Hematopoietic multipotent progenitor cell treated with erythropoietin and hydrocortisone succinate and interleukin-3 and kit ligand, for 15 days (in vitro differentiated cells): ENCODE data around the gene AQP12A.

Source experiments
- DNase-seq: peaks from one replicate; pipeline ENCODE4 v3.0.0-alpha.2; 2015; ENCODE audit warnings: low spot score

The AQP12A gene

DNA sequence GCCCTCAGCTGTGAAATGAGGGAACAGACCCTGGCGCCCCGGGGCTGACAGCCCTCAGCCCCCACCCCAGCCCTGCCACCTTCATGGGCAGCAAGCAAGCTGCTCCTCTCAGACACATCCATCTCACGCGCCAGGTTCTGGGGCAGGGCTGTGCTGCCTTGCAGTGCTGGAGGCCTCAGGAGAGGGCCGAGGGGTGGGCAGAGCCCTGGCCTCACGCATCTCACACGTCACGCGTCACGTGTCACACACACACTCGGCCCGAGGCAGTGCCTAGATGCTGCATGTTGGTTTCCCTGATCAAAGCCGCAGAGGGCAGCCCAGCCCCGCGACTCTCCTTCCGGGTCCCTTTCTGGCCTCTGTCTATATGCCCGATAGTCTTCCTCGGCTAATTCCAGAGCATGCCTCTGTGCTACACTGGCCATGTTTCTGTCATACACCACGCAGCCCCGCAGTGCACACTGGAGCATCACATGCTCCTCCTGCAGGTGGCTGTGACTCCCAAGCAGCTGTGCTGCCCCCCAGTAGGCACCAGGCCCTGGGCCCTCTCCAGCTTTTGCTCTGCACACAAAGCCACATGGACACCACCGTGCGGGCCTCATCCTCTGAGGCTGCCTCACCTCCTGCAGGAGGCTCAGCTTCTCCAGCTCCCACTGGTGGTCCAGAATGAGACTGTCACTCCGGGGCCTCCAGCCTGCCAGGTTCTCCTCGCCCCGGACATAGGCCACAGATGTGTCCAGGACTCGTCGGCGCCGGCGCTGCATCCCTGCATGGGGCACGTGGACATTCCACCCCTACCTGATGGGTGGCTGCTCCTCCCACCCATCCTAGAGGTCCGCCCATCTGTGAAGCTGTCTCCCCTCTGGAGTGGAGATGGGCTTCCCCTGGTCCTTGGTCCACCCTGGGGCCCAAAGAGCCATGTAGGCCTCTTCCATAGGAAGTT lies 31.4 kb downstream of the AQP12A start:
- no peak for DNase-seq

DNA sequence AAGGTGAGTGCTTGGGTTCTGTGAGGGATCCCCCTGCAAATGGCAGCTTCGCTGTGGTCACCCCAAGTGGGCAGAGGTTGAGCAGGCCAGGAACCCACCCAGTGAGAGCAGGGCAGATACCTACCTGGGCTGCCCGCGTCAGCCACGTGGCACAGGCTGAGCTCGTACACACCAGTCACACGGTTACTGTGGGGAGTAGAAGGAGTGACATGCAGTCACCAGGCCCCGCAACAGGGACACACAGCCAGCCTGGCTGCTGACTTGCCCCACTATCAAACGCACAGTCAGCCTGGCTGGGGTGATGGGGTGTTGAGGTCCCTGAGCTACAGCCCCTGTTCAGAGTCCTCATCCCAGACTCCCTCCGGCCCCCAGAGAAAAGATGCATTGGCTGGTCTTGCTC lies 32.2 kb downstream of the AQP12A start:
- no peak for DNase-seq

DNA sequence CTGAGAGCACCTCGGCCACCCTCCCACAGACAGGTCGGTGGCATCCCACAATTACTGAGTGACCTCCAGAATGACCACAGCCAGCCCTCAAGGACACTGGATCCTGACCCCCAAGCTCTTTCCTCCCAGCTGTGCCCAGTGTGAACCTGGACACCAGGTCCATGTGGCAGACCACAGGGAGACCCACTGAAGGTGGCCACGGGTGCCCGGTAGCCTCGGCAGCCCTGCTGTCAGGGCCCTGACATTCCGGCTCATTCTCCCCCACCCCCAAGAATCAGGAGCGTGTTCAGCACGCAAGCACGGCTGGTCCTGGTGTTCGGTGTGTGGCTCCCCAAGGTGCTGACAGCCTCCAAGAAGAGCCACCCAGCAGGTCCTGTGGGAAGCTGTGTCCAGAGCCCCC lies 32.8 kb downstream of the AQP12A start:
- DNase-seq: no peak

DNA sequence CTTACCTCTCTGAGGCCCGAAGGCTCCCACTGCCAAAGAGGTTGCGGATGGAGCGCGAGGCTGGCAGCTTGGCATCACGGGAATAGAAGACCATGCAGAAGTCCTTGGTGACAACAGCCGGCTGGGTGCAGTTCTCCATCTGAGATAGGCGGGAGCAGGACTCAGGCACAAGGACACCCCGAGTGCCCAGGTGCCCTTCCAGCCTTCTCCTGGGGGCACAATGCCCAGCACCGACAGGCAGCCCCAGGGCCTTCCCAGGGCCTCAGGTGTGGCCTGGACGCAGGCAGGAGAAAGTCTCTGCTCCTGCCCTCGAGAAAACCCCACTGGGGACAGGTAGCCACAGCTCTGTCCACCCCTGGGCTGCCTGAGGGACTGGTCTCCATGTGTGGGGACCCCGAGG lies 33.6 kb downstream of the AQP12A start:
- DNase-seq: no peak

DNA sequence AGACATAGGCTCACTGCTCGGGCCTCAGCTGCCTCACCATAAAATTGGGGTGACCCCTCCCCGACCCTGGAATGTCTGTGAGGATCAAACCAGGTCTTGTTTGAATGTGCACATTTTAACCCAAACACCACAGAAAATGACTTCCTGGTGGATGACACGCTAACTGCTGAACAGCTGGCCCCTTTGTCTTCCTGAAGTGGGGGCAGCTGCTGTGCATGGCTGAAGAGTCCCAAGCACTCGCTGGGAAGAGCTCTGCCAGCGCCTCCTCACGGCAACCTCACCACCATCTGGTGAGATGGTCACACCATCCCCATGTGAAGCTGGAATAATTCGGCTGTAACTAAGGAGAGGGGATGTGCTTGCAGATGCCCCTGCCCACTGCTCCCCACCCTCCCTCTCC lies 34.0 kb downstream of the AQP12A start:
- no peak for DNase-seq

DNA sequence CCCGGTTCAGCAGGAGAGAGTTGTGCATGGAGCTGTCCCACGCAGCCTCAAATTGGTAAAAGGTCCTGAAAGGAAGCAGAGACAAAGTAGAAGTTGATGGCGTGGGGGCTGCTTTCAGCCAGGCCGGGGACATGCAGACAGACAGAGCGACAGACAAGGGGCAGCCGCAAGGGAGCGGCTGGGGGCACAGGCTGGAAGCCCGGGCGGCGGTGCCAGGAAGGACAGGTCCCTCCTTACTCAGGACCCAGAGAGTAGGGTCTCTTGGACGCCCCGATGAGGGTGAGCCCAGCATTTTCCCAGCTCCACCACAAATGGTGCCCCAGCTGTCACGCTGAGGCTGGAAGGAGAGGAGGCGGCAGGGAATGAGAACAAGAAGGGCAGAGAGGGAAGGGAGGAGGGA lies 35.2 kb downstream of the AQP12A start:
- DNase-seq: no peak

DNA sequence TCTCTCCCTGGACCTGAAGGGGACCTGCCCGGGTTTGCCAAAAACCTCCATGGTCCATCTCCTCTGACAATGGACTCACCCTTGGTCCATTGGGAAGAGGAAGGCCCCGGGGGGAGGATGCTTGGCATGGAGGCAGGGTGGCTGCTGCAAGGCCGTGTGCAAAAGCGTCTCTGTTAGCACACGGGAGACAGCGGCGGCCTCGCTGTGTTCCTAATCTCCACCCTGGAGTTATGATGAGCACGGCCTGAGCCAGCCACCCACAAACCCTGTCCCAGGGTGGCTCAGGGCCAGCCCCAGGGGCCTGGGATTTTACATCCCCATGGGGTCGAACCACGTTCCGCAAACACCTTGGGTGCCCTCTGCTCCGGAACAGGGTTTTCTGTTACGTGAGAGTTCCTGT lies 35.8 kb downstream of the AQP12A start:
- DNase-seq: no peak

DNA sequence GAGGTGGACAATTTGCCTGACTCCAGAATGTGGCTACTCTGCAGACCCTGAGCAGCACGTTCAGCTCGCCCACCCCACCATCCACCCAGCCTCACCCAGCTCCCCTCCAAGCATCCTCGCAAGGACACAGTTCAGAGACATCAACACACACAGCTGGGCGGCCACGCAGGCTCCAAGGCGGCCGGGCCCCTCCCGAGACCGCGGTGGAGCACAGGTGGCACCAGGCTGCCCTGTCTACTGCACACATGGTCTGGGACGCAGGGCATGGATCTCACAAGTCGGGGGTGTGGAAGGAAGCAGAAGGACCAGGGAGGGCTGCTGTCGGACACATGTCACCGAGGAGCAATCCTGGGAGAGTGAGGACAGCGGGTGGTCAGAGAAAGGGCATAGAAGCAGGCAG lies 36.2 kb downstream of the AQP12A start:
- DNase-seq: no peak

DNA sequence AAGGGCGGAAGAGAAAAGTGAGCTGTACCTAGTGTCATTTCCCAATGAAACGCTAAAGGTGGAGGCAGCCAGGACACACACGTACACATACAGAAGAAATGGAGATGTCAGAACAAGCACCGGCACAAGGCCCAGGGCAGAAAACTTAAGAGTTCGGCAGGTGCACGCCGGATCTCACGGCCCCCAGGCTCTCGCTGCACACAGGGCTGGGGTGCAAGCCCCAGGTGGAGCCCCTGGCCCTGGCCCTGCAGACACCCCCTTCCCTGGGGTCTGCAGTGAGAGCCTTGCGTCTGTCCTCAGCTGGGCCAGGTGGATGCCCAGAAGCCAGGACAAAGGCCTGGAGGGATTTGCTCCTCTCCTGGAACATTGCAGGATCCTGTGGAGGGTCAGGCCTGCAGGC lies 36.7 kb downstream of the AQP12A start:
- no peak for DNase-seq

DNA sequence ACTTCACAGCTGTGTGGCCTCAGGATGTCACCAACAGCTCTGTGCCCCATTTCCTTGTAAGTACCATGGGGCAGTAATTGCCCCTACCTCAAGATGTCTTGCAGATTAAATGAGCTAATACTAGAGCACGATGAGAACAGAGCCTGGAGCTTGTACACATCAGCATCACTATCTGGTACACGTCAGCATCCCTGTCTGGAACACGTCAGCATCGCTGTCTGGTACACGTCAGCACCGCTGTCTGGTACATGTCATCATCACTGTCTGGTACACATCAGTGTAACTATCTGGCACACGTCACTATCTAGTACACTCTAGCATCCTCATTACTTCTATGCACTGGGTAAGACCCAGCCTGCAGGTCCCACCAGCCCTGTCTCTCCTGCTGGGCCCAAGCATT lies 37.2 kb downstream of the AQP12A start:
- no peak for DNase-seq

DNA sequence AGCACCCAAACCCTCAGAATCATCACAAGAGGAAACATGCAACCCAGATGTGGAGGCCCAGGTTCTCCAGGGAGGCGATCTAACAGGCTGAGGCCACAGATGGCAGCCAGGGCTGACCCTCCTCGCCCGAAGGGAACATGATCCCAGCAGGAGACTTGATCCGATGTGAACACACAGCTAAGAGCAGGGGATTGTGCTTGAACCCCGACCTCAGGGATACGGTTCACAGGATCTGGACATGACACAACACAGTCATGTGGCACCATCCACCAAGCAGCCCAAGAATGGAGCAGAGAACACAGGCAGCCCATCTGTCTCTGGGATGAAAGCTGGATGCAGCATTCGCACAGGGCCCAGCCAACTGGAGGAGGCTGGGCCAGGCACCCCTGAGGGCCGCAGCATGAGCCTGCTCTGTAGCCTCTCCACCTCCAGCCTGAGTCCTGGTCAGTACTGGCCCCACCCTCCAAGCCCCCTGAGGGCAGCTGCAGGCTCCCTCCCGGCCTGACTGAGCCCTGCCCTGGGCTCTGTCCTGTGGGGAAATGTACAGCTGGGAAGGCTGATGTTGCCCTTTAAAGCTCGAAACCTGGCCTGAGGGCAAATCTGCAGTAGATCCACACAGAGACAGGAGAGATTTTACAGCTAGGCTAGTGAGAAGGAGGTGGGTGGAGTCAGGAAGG lies 39.0 kb downstream of the AQP12A start:
- DNase-seq: no peak

DNA sequence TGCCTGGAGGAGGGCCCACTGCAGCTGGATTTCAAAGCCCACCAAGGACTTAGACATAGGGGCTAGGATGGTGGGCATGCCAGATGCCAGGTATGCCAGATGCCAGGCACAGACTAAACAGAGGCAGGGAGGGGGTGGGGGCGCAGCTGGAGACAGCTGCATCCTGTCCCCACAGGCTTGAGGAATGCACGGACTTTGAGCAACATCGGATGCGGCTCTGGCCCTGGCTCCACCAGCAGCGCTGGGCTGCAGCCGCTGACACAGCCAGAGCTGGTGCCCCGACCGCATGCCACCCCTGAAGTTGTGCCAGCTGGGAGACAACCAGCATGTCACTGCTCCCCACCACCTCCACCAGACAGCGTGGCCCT lies 39.5 kb downstream of the AQP12A start:
- no peak for DNase-seq

DNA sequence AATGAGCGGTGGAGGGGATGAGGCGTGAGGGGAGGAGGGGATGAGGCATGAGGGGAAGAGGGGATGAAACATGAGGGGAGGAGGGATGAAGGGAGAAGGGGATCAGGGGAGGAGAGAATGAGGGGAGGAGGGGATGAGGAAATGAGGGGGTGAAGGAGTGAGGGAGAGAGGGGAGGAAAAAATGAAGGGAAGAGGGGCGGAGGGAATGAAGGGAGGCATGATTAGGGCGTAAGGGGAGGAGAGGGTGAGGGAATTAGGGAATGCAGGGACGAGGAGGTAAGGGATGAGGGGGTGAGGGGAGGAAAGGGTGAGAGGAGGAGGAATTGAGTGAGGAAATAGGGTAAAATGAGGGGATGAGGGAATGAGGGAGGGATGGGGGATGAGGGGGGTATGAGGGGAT lies 40.5 kb downstream of the AQP12A start:
- no peak for DNase-seq

DNA sequence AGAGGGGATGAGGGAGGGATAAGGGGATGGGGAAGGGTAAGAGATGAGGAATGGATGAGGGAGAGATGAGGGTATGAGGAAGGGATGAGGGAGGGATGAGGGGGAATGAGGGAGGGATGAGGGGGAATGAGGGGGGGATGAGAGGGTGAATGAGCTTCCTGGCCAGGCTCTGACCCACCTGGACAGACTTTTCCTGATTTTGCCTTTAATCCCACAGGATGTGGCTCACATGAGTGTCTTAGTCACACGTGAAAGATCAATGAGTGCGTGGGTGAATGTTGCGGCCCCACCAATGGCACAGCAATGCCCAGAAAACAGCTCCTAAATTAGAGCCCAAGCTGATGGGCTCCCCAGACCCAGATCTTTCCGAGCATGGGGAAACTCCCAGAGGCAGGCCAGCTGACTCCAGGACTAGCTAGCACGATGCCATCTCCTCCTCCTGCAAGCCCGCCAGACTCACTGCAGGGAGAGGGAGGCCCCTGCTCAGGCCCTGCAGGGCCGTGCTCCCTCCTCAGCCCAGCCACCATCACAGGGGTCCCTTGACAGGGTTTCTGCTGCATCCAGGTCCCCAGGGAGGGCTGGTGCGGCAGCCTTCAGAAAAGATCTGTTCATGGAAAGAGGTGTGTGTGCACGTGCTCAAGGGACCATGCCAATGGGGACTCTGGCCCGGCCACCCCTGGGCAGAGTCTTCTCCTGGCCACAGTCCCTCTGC lies 41.4 kb downstream of the AQP12A start:
- no peak for DNase-seq

DNA sequence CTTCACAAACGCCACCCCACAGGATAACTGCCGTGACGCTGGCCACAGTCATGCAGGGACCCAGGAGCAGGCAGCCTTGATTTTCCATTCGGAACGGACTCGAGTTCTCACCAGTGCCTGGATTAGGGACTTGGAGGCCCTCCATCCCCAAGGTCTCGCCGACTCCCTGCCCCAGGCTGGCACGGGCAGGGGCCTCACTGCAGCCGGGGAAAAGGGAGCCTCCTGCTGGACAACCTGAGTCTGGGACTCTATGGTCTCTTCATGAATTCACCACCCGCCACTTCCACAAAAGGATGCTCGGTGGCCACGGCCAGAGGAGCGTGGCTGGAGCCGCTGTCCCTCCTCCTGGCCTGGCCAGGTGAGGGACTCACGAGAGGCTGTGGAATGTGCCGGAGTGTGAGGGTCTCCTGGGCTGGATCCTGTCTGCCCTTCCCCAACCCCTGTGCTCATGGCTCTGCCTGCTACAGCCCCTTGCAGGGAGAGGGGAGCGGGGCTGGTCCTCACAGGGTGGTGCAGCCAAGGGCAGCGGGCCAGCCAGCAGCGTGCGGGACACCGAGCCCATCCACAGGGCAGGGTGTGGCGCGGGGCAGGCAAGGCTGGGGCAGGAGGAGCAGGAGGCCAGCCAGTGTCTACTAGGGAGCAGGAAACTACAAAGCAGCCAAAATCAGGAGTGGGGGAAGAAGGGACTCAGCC lies 42.3 kb downstream of the AQP12A start:
- no peak for DNase-seq

DNA sequence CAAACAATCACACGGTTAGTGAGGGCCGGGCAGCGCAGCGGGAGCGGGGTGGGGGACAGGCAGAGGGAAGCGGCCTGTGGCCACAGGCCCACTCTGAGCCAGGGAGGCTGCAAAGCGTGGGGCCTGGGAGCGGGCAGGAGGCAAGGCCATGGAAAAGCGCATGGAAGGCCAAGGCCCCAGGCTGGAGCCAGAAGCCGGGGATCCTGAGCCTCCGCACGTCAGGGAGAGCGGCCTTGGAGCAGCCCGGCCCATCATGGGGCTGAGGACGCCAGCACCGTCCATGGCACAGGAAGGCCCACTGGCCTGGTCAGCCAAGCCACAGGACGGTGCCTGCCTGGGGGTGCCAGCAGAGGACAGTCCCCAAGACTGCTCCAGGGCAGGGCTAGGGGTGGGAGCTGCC lies 43.1 kb downstream of the AQP12A start:
- no peak for DNase-seq

DNA sequence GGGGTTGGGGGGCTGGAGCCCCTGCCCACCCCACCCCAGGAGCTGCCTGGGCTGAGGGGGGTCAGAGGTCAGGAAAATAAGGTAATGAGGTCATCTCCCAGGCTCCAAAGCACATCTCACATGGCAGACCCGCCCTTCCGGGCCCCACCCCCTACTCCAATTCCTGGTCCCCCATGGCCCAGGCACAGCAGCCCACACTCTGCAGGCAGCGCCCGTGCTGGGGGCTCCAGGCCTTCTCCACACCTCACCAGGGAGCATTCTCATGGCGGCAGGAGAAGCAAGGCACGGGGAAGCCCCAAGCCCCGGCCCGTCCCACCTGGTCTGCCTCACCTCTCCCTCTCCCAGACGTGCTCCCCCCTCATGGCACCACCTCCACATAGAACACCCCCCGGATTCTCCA lies 43.8 kb downstream of the AQP12A start:
- no peak for DNase-seq

DNA sequence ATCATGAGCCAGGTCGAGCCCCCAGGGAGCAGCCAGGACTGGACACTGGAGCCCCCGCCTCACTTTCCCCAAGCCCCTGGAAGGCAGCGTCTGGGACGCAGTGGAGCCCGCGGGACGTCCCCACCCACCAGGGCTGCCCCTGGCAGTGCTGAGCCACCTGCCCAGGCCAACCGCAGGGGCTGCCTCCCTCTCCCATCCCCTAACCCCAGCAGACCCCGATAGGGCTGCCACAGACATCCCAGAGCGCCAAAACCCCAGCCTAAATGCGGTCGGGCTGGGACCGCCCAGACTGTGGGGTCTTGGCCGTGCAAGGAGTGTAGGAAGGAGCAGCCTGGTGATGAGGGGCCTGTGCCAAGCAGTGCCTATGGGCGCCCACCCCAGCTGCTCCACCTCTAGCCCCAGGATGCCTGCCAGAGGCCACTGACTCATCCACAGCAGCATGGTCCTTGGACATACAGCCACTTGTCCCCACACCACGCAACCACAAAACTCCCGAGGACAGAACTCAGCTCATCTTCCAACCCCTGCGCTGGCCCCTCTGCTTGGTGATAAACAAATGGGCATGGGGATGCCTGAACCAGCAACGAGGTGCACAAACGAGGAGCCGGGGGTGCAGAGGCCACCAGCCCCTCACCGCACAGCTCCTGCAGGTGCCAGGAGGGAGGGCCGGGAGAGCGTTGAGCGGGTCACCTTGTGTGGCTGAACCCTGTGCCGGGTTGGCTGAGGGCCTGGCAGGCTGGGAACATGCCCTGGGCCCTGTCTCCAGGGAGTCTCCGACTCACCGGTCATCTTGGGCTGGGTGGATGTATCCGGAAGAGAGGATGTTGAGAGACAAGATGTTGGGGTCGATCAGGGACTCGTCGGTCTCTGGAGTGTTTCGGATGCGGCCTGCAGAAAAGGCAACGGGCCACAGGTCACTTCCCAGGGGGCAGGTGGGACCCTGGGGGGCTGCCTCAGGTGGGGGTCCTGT lies 44.9 kb downstream of the AQP12A start:
- no peak for DNase-seq

DNA sequence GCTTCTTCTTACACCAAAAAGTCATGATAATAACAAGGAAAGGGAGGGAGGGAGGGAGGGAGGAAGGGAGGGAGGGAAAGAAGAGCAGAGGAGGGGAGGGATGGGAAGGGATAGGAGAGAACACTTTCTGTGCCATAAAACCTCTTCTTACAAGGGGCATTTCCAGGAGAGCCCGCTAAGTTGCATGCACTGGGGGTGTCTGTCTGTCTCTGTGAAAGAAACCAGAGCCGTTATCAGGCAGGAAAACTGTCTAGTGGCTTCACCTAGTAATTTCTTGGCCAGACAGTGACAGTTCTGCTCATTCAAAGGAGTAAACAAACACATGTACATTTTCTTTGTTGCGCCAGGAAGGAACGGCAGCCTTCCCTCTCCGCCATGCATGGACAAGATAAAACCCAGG lies 45.8 kb downstream of the AQP12A start:
- DNase-seq: no peak

DNA sequence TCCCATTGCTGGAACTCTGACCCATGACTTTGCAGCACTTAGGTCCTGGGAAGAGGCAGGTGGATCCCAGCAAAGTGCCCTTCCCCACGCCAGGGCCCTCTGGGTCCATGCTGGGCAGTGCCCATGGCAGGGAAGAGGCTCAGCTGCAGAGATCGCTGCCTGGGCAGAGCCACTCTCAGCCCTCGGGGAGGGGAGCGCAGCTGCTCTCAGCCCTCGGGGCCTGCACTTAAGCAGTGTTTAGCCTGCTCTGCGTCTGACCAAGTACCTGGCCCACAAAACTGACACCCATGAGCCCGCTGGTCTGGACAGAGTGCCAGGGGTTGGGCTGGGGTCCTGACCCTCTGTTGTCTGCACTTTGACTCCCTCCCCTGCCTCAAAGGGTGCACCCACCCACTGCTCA lies 46.3 kb downstream of the AQP12A start:
- no peak for DNase-seq

DNA sequence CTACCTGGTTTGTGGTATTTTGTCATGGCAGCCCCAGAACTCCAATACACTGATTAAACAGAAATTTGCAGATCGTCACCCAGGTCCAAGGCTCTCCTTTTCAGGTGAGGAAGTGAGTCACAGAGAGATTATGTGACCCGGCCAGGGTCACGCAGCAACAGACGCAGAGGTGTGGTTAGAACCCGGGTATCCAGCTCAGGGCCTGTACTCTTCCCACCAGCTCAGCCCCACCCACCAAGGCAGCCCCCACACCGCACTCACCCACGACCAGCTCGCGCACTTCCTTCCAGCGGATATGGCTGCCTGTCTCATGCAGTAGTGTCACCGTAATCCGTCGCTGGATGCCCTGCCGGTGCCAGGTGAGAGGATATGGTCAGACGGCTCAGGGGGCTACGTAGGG lies 48.1 kb downstream of the AQP12A start:
- no peak for DNase-seq
